Measurements from ENCODE around the gene ENOX2. TPM values are rescaled to one million over a fixed set of nuclear protein-coding genes. Genes with fewer than 3 reads are reported as not detected.

Gene ENOX2
- total and polyA plus RNA-seq, 8 donors: 2.6 to 12.1 (median 7.3) TPM

DNA sequence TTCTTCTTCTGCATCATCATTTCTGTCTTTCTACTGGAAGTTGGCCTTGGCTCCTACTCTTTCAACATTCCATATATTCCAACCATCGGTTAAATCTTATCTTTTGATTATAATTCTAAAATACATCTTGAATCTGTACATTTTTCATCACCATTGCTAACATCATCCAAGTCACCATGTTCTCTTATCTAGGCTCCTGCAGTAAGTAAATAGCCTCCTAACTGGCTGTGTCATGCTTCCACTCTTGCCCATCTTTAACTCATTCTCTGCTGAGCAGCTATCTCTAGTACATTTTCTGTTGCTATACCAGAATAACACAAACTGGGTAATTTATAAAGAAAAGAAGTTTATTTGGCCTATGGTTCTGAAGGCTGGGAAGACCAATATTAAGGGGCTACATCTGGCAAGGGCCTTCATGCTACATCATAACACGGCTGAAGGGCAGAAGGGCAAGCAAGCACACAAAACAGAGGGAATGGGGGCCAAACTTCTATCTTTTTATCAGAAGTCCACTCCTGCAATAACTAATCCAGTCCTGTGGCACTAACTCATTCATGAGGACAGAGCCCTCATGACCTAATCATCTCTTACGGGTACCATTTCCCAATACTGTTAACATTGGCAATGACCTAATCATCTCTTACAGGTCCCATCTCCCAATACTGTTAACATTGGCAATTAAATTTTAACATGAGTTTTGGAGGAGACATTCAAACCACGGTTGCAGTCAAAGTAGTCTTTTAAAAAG lies 72.2 kb downstream of the ENOX2 start:
- Histone ChIP-seq H3K4me1 (no peaks in the 10 kb centered on the region), H3K9me3 (no peaks in the 10 kb centered on the region), H3K27me3 (no peaks in the 10 kb centered on the region), H3K36me3 (no peaks in the 10 kb centered on the region), H3K4me3 (no peak overlapping the region), H3K27ac (no peak overlapping the region)
- DNase-seq: no peak
- intact Hi-C loops (cut with DNase I; ENCODE audit: low total_unique reads): no loop called here
- WGBS, 5 donors: 74 to 91% (median 79%) methylated on average over 4 of the region's 4 CpGs
- TF ChIP-seq, protein P1, sequence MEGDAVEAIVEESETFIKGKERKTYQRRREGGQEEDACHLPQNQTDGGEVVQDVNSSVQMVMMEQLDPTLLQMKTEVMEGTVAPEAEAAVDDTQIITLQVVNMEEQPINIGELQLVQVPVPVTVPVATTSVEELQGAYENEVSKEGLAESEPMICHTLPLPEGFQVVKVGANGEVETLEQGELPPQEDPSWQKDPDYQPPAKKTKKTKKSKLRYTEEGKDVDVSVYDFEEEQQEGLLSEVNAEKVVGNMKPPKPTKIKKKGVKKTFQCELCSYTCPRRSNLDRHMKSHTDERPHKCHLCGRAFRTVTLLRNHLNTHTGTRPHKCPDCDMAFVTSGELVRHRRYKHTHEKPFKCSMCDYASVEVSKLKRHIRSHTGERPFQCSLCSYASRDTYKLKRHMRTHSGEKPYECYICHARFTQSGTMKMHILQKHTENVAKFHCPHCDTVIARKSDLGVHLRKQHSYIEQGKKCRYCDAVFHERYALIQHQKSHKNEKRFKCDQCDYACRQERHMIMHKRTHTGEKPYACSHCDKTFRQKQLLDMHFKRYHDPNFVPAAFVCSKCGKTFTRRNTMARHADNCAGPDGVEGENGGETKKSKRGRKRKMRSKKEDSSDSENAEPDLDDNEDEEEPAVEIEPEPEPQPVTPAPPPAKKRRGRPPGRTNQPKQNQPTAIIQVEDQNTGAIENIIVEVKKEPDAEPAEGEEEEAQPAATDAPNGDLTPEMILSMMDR (IDR thresholded peaks at IDR 0.05): no peak
- TF ChIP-seq EP300 (IDR thresholded peaks at IDR 0.05) (no peak), POLR2A (IDR thresholded peaks at IDR 0.05) (no peak), POLR2AphosphoS5 (IDR thresholded peaks at IDR 0.05) (no peak)

DNA sequence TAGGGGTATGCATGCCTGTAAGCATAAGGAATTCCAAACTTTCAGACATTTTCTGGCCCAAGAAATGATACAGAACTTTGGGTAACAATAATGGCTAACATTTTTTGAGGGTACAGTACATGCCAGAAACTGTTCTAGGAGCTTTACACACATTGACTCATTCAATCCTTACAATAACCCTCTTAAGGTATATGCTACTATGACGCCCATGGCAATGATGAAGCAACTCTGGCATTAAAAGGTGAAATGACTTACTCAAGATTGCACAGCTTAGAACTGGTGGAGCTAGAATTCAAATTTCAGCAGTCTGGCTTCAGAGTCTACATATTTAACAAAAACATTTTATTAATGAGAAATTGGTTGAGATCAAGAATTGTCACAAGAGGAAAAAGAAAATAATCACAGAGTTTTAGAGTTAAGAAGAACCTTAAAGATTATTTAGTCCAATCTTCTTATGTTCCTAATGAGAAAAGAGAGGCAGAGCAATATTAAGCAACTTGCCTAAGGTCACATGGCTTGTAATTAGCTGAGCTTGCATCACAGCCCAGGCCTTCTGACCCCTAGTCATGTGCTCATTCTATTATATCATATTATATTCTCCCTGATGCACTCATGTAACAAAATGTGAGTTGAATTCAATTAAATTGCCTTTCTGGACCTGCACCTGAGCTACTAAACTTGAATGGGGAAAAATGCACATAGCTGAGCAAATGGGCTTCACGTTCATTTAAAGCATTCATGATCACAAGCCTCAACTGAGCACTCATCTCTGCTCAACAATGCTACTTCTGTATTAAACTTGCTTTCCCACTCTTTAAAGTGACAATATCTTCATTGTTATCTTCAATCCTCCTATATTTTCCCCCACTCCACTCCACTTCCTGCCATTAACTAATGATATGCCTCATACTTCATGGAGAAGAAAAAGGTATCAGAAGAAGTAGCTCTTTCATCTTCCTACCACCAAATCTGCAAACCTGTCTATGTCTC lies 73.2 kb downstream of the ENOX2 start:
- Histone ChIP-seq H3K36me3 (no peaks in the 10 kb centered on the region), H3K27me3 (no peaks in the 10 kb centered on the region), H3K4me1 (no peaks in the 10 kb centered on the region), H3K4me3 (no peak overlapping the region), H3K9me3 (no peaks in the 10 kb centered on the region), H3K27ac (no peak overlapping the region)
- TF ChIP-seq EP300 (IDR thresholded peaks at IDR 0.05) (no peak), POLR2AphosphoS5 (IDR thresholded peaks at IDR 0.05) (no peak), POLR2A (IDR thresholded peaks at IDR 0.05) (no peak)
- TF ChIP-seq, protein P1 (IDR thresholded peaks at IDR 0.05): no peak
- DNase-seq: no peak
- intact Hi-C loops (cut with DNase I; ENCODE audit: low total_unique reads): no loop called here
- WGBS, 5 donors: 62 to 100% (median 88%) methylated on average over 2 of the region's 2 CpGs

DNA sequence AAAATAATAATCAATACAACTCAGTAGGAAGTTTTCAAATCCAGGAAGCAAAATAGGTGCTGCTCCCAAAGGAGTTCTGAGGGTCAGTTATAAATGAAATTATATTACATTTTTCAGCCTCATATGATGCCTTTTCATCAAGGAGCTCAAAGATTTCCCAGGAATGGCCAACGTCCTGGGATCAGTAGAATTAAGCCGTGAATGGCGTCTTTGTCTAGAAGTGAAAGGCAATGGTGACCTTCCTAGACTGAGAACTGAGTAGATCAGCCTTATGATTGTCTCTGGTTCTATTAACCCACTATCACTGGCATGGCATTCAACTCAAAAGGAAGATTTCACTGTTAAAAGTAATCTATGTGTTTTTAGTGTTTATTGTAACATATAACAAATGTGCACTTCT lies 74.4 kb downstream of the ENOX2 start:
- no peak for DNase-seq
- WGBS, 5 donors: 70 to 94% (median 84%) methylated on average over 3 of the region's 3 CpGs
- Histone ChIP-seq H3K27ac (no peak overlapping the region), H3K4me1 (no peaks in the 10 kb centered on the region), H3K4me3 (no peak overlapping the region), H3K27me3 (no peaks in the 10 kb centered on the region), H3K9me3 (no peaks in the 10 kb centered on the region), H3K36me3 (no peaks in the 10 kb centered on the region)
- TF ChIP-seq POLR2A (IDR thresholded peaks at IDR 0.05): no peak
- TF ChIP-seq, protein P1 (IDR thresholded peaks at IDR 0.05): no peak
- TF ChIP-seq POLR2AphosphoS5 (IDR thresholded peaks at IDR 0.05): no peak
- TF ChIP-seq EP300 (IDR thresholded peaks at IDR 0.05): no peak
- intact Hi-C loops (cut with DNase I; ENCODE audit: low total_unique reads): no loop called here

DNA sequence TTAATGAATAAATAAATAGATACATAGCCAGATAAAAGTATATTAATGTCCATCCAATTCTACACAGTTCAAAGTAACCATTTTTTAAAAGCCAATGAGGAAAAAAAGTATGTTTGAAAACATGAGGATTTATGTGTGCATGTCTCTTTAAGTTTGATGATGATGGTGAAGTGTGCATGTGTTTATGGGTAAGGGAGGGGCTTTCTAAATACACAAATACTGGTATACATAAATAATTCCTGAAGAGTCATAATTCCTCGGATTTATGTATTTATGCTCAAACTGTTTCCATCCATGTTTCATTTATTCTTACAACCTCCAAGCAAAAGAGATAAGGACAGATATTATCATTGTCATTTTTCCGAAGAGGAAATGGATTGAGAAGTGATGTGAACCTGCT lies 75.4 kb downstream of the ENOX2 start:
- H3K4me3 ChIP-seq: no peak overlapping the region
- DNase-seq: no peak
- H3K4me1 ChIP-seq: no peaks in the 10 kb centered on the region
- H3K36me3 ChIP-seq: no peaks in the 10 kb centered on the region
- no peaks in the 10 kb centered on the region for H3K27me3 ChIP-seq
- no peak overlapping the region for H3K27ac ChIP-seq
- H3K9me3 ChIP-seq: no peaks in the 10 kb centered on the region
- intact Hi-C loops (cut with DNase I; ENCODE audit: low total_unique reads): no loop called here
- WGBS, 5 donors: 64 to 90% (median 71%) methylated on average over 2 of the region's 2 CpGs
- TF ChIP-seq EP300 (IDR thresholded peaks at IDR 0.05) (no peak), POLR2AphosphoS5 (IDR thresholded peaks at IDR 0.05) (no peak), POLR2A (IDR thresholded peaks at IDR 0.05) (no peak)
- TF ChIP-seq, protein P1 (IDR thresholded peaks at IDR 0.05): no peak

Data from stomach (tissue), 9 donors.